ENCODE data around the gene KRTAP3-1. TPM values are rescaled to one million over a fixed set of nuclear protein-coding genes. Genes with fewer than 3 reads are reported as not detected.

Gene KRTAP3-1
- total RNA-seq, 3 donors from 2014 or later: not detected

DNA sequence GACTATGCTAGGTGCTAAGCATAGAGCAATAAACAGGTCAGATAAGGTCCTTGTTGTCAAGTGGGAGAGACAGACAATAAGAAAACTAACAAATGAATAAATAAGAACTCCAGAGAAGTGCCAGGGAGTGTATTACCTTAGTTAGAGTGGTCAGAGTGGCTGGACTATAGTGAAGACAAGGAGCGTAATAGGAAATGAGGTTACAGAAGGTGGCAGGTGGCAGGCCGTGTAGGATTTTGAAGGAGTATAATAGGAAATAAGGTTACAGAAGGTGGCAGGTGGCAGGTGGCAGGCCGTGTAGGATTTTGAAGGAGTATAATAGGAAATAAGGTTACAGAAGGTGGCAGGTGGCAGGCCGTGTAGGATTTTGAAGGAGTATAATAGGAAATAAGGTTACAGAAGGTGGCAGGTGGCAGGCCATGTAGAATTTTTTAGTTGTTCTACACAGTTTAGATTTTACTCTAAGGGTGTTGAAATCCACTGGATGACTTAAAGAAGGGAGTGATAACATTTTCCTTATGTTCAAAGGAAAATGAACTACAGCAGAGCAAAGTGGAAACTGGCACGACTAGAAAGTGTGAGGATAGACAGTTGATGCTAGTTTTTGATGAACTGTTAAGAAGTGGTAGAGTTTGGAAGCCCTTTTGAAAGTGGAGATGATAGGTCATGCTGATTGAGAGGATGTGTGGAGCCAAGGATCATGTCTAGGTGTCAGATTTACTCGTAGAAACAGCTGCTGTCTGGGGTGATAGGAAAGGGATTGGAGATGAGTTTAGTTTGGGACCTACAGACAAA is 3.6 kb upstream of the KRTAP3-1 start:
- no peaks in the 10 kb centered on the region for H3K27me3 ChIP-seq
- H3K9me3 ChIP-seq: no peaks in the 10 kb centered on the region
- no peak overlapping the region for H3K27ac ChIP-seq
- no peak overlapping the region for H3K4me3 ChIP-seq
- no peaks in the 10 kb centered on the region for H3K4me1 ChIP-seq
- DNase-seq (ENCODE audit: low spot score in 2 of 2): no peak
- intact Hi-C loops (cut with DNase I; ENCODE audit: low total_unique reads): no loop called here
- no peak for TF ChIP-seq POLR2AphosphoS5 (IDR thresholded peaks at IDR 0.05)
- no peak for TF ChIP-seq POLR2A (IDR thresholded peaks at IDR 0.05)
- TF ChIP-seq, protein P1, sequence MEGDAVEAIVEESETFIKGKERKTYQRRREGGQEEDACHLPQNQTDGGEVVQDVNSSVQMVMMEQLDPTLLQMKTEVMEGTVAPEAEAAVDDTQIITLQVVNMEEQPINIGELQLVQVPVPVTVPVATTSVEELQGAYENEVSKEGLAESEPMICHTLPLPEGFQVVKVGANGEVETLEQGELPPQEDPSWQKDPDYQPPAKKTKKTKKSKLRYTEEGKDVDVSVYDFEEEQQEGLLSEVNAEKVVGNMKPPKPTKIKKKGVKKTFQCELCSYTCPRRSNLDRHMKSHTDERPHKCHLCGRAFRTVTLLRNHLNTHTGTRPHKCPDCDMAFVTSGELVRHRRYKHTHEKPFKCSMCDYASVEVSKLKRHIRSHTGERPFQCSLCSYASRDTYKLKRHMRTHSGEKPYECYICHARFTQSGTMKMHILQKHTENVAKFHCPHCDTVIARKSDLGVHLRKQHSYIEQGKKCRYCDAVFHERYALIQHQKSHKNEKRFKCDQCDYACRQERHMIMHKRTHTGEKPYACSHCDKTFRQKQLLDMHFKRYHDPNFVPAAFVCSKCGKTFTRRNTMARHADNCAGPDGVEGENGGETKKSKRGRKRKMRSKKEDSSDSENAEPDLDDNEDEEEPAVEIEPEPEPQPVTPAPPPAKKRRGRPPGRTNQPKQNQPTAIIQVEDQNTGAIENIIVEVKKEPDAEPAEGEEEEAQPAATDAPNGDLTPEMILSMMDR (IDR thresholded peaks at IDR 0.05): no peak
- H3K36me3 ChIP-seq: no peaks in the 10 kb centered on the region

DNA sequence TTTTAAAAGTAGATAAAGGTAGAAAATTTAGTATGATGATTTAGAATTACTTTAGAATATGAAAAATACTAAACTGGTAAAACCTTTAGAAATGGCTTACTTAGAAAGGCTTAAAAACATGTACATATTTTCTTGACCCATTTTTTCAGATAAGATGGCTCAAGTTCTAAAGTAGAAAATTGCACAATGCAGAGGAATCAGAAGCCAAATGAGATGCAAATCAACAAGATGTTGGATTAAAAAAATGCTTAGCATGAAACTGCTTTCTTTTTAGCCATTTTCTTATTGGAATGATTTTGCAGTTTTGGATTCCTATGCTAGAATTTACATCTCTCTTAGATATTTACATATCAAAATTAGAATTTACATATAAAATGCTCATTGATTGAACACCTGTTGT is 1.5 kb upstream of the KRTAP3-1 start:
- Histone ChIP-seq H3K9me3 (no peaks in the 10 kb centered on the region), H3K4me3 (no peak overlapping the region), H3K27ac (no peak overlapping the region), H3K36me3 (no peaks in the 10 kb centered on the region), H3K27me3 (no peaks in the 10 kb centered on the region), H3K4me1 (no peaks in the 10 kb centered on the region)
- TF ChIP-seq, protein P1 (IDR thresholded peaks at IDR 0.05): no peak
- TF ChIP-seq POLR2A (IDR thresholded peaks at IDR 0.05) (no peak), POLR2AphosphoS5 (IDR thresholded peaks at IDR 0.05) (no peak)
- DNase-seq (ENCODE audit: low spot score in 2 of 2): no peak
- intact Hi-C loops (cut with DNase I; ENCODE audit: low total_unique reads): no loop called here

DNA sequence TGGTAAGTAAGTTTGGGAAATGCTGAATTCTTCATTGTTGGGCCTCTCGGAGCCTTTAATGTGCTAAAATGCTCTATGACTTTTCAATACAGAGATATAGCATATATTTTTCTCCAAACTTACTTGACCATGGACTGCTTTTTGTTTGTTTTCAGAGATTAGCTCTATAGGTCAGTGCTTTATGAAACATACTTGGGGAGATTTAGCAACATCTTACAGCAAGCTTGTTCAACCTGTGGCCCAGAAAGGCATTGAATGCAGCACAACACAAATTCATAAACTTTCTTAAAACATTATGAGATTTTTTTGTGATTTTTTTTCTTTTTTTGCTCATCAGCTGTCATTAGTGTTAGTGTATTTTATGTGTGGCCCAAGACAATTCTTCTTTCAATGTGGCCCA is 1.0 kb upstream of the KRTAP3-1 start:
- Histone ChIP-seq H3K9me3 (no peaks in the 10 kb centered on the region), H3K4me3 (no peak overlapping the region), H3K36me3 (no peaks in the 10 kb centered on the region), H3K27me3 (no peaks in the 10 kb centered on the region), H3K27ac (no peak overlapping the region), H3K4me1 (no peaks in the 10 kb centered on the region)
- no peak for DNase-seq (ENCODE audit: low spot score in 2 of 2)
- no peak for TF ChIP-seq POLR2AphosphoS5 (IDR thresholded peaks at IDR 0.05)
- no peak for TF ChIP-seq POLR2A (IDR thresholded peaks at IDR 0.05)
- TF ChIP-seq, protein P1 (IDR thresholded peaks at IDR 0.05): no peak
- intact Hi-C loops (cut with DNase I; ENCODE audit: low total_unique reads): no loop called here

DNA sequence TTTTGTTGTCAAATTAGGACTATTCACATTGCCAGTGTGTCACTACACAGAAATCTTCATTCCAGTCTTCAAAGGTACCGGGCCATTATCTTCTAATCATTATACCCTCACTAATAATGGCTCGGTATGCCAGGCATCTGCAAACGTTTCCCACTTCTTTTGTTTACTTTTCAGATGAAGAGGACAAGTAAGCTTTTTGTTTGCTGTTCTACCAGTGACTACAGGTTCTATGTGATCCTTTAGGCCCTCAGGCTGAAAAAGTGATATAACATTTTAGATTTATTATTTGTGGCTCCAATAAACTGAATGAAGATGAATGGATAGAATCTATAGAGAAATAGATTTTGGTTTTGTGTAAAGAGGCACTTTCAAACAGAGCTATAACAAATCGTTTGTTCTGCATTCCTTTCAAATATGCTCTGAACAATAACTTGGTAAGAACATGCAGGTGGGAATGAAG is 403 bp upstream of the KRTAP3-1 start:
- intact Hi-C loops (cut with DNase I; ENCODE audit: low total_unique reads): no loop called here
- H3K27ac ChIP-seq: no peak overlapping the region

DNA sequence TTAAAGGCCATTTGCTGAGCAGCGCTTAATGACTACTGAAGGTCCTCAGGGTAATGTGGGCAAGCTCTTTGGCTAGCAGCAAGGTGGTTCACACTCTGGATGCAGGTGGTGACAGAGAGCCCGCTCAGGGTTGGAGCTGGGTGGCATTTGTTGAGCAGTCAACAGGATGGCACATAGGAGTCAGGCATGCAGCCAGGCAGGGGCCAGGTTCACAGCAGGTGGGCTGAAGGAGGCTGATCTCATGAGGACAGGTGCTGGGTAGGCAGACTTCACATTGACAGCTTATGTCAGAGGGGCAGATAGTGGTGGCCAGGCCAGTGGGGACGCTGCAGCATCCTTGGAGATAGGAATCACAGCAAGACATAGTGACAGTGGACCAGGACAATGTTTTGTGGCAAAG is 4.5 kb downstream of the KRTAP3-1 start:
- Histone ChIP-seq H3K4me3 (no peak overlapping the region), H3K4me1 (no peaks in the 10 kb centered on the region), H3K27me3 (no peaks in the 10 kb centered on the region), H3K9me3 (no peaks in the 10 kb centered on the region), H3K27ac (no peak overlapping the region), H3K36me3 (no peaks in the 10 kb centered on the region)
- DNase-seq (ENCODE audit: low spot score in 2 of 2): no peak
- no peak for TF ChIP-seq POLR2AphosphoS5 (IDR thresholded peaks at IDR 0.05)
- TF ChIP-seq, protein P1 (IDR thresholded peaks at IDR 0.05): no peak
- no peak for TF ChIP-seq POLR2A (IDR thresholded peaks at IDR 0.05)
- intact Hi-C loops (cut with DNase I; ENCODE audit: low total_unique reads): no loop called here

More for the DNA sequence above, 403 bp upstream of the KRTAP3-1 start:
- TF ChIP-seq, protein P1 (IDR thresholded peaks at IDR 0.05): no peak
- no peak for TF ChIP-seq POLR2A (IDR thresholded peaks at IDR 0.05)
- no peak for TF ChIP-seq POLR2AphosphoS5 (IDR thresholded peaks at IDR 0.05)
- no peak for DNase-seq (ENCODE audit: low spot score in 2 of 2)
- Histone ChIP-seq H3K9me3 (no peaks in the 10 kb centered on the region), H3K4me1 (no peaks in the 10 kb centered on the region), H3K36me3 (no peaks in the 10 kb centered on the region), H3K27me3 (no peaks in the 10 kb centered on the region), H3K4me3 (no peak overlapping the region)
